ENCODE results near the gene RPL12. TPM values are rescaled to one million over a fixed set of nuclear protein-coding genes. Genes with fewer than 3 reads are reported as not detected.
A peak's percentile ranks its signal among the peaks of the same experiment; 100 is the strongest.

RPL12 gene
- total and polyA plus RNA-seq, 9 of the 15 experiments (the other 6 are each of a cell fraction or from before 2014, with no cell fraction given): 1,614 to 4,558 (median 2,531) TPM

DNA sequence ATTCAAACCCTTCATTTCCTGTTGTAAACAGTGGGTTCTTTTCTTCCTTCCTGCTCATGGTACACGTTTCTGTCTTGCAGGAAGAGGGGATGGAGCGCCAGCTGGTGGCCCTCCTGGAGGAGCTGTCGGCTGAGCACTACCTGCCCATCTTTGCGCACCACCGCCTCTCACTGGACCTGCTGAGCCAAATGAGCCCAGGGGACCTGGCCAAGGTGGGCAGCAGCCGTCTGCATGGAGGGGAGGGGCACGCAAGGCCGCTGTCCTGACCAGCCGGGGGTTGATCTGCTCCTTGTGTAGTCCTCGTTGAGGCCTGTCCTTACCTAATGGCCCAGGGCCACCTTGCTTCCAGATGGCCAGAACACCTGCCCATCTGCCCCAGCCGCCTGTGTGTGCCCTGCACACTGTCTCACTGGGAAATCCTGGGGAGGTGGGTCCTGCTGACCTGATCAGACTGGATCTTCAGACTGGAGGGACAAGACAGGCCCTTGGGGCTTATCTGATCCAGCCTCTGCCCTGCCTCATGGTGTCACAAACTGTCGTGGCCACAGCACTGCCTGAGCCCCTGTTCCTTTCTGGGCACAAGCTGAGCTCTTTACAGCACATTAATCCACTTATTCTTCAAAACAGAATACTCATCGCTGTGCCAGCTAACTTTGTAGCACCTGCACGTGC, 44.8 kb upstream of the RPL12 start:
- in situ Hi-C loops (cut with MboI): no loop called here
- 76% methylated on average over 9 of the region's 14 CpGs for WGBS (ENCODE audit: insufficient coverage, low coverage, missing lambda C conversion rate)
- no peak overlapping the region for H2AFZ ChIP-seq (ENCODE audit: low read depth, low read length)
- peaks cover 32% of the 10 kb centered on the region; the same call in 2 of the 3 replicates for H3K36me3 ChIP-seq (ENCODE audit: control insufficient read depth, insufficient read depth, low read length)
- CTCF ChIA-PET (ENCODE audit: low intra/inter-chr PET ratio): interaction anchor here (0.6 kb wide), 1 partner anchor 102 kb away, joined by 3 read pairs; no protein-coding TSS in a partner anchor
- peak; percentile 58; the same call in 2 of the 3 replicates for ATAC-seq
- DNase-seq (ENCODE audit: extremely low read depth in 1 of 4, low spot score in 3 of 4): no peak
- POLR2A ChIA-PET: no interaction called here
- peak overlapping the region in 1 of 2 experiments; percentile 23; a peak in 2 of 4 replicates for H3K9ac ChIP-seq (ENCODE audit: insufficient read depth in 1 of 2, low read depth in 2 of 2, low read length in 2 of 2)
- no peaks in the 10 kb centered on the region for H3K79me2 ChIP-seq (ENCODE audit: control insufficient read depth, insufficient read depth, low read length)
- no peaks in the 10 kb centered on the region for H3K9me1 ChIP-seq (ENCODE audit: control insufficient read depth, insufficient read depth, low read length)
- BruUV-seq (replicated peaks): no TSS peak
- H3K27ac ChIP-seq (ENCODE audit: extremely low read depth, low read depth, low read length): no peak overlapping the region
- H3K27me3 ChIP-seq (ENCODE audit: control insufficient read depth in 2 of 2, insufficient read depth in 2 of 2, low read length in 2 of 2): no peaks in the 10 kb centered on the region
- peaks cover 6 to 29% of the 10 kb centered on the region in 2 experiments; a peak in 4 of 5 replicates for H3K4me1 ChIP-seq (replicated peaks in 1 of 2; ENCODE audit: control insufficient read depth in 2 of 2, insufficient read depth in 2 of 2, low read length in 2 of 2)
- no peak for FAIRE-seq
- intact Hi-C loops (cut with micrococcal nuclease): loop anchor here (5.0 kb wide), 2 partner anchors 134 to 279 kb away; no protein-coding TSS in a partner anchor
- no peak overlapping the region for H3K4me2 ChIP-seq (ENCODE audit: insufficient read depth, low read length)
- H4K20me1 ChIP-seq (replicated peaks; ENCODE audit: control insufficient read depth, insufficient read depth, low read length): no peaks in the 10 kb centered on the region; the same call in 1 of the 2 replicates
- no peak overlapping the region for H3K4me3 ChIP-seq
- no peaks in the 10 kb centered on the region for H3K9me3 ChIP-seq (replicated peaks; ENCODE audit: control insufficient read depth, insufficient read depth, low read depth, low read length)
- TF ChIP-seq ZFP36 (IDR thresholded peaks at IDR 0.05; ENCODE audit: low read depth, low read length, partially characterized antibody) (peak; percentile 30), NCOA1 (IDR thresholded peaks at IDR 0.05; ENCODE audit: low read depth) (no peak), GABPB1 (CRISPR knock-in tag; IDR thresholded peaks at IDR 0.05) (0 out of 2 replicates have a peak, but pooled peaks have one; percentile 39), POLR2G (IDR thresholded peaks at IDR 0.05; ENCODE audit: low read depth, low read length) (0 out of 2 replicates have a peak, but pooled peaks have one; percentile 33), NR2F6 (CRISPR knock-in tag; IDR thresholded peaks at IDR 0.05) (no peak), RAD21 (CRISPR knock-in tag; conservative IDR thresholded peaks at IDR 0.05 in 1 of 2, IDR thresholded peaks at IDR 0.05 in 1 of 2) (peak in 1 of 2 experiments; percentile 54; a peak in 2 of 4 replicates), STAG1 (CRISPR knock-in tag; IDR thresholded peaks at IDR 0.05; ENCODE audit: borderline replicate concordance) (peak; percentile 47; the same call in 1 of the 2 replicates)
- TF ChIP-seq, protein P1, sequence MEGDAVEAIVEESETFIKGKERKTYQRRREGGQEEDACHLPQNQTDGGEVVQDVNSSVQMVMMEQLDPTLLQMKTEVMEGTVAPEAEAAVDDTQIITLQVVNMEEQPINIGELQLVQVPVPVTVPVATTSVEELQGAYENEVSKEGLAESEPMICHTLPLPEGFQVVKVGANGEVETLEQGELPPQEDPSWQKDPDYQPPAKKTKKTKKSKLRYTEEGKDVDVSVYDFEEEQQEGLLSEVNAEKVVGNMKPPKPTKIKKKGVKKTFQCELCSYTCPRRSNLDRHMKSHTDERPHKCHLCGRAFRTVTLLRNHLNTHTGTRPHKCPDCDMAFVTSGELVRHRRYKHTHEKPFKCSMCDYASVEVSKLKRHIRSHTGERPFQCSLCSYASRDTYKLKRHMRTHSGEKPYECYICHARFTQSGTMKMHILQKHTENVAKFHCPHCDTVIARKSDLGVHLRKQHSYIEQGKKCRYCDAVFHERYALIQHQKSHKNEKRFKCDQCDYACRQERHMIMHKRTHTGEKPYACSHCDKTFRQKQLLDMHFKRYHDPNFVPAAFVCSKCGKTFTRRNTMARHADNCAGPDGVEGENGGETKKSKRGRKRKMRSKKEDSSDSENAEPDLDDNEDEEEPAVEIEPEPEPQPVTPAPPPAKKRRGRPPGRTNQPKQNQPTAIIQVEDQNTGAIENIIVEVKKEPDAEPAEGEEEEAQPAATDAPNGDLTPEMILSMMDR (IDR thresholded peaks at IDR 0.05 in 2 of 3, conservative IDR thresholded peaks at IDR 0.05 in 1 of 3; ENCODE audit: insufficient read depth in 2 of 3, low read depth in 1 of 3, low read length in 3 of 3): peak; percentile 34 to 49 (median 47); a peak in 5 of 6 replicates
- TF ChIP-seq, protein P2, sequence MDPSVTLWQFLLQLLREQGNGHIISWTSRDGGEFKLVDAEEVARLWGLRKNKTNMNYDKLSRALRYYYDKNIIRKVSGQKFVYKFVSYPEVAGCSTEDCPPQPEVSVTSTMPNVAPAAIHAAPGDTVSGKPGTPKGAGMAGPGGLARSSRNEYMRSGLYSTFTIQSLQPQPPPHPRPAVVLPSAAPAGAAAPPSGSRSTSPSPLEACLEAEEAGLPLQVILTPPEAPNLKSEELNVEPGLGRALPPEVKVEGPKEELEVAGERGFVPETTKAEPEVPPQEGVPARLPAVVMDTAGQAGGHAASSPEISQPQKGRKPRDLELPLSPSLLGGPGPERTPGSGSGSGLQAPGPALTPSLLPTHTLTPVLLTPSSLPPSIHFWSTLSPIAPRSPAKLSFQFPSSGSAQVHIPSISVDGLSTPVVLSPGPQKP (CRISPR knock-in tag; IDR thresholded peaks at IDR 0.05): no peak
- TF ChIP-seq, protein P3, sequence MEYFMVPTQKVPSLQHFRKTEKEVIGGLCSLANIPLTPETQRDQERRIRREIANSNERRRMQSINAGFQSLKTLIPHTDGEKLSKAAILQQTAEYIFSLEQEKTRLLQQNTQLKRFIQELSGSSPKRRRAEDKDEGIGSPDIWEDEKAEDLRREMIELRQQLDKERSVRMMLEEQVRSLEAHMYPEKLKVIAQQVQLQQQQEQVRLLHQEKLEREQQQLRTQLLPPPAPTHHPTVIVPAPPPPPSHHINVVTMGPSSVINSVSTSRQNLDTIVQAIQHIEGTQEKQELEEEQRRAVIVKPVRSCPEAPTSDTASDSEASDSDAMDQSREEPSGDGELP (CRISPR knock-in tag; IDR thresholded peaks at IDR 0.05; ENCODE audit: borderline replicate concordance): peak; percentile 36; the same call in 1 of the 2 replicates

All from K562 (cell line).